Transverse colon (tissue), 4 donors: ENCODE results near the gene THEM4. TPM values are rescaled to one million over a fixed set of nuclear protein-coding genes. Genes with fewer than 3 reads are reported as not detected.

Source experiments
- DNase-seq: peaks from one replicate; pipeline ENCODE4 v3.0.0-alpha.2; 2019
- H3K27ac ChIP-seq, 4 donors: fragments of 200-600 bp; sonication (generic); 2 replicates each; pipeline ENCODE4 v1.5.1; 2016 to 2018; ENCODE audit warnings: inconsistent platforms in 4 of 4
- H3K27me3 ChIP-seq: fragments of 200-600 bp; sonication (generic); 2 replicates; pipeline ENCODE4 v1.5.1; 2017; ENCODE audit warnings: inconsistent platforms
- H3K36me3 ChIP-seq, 4 donors: fragments of 200-600 bp; sonication (generic); 2 replicates each; pipeline ENCODE4 v1.5.1; 2017 to 2019; ENCODE audit warnings: inconsistent platforms in 4 of 4
- H3K4me1 ChIP-seq, 4 donors: fragments of 200-600 bp; sonication (generic); 2 replicates each; pipeline ENCODE4 v1.5.1; 2017 to 2020; ENCODE audit warnings: inconsistent platforms in 4 of 4
- H3K4me3 ChIP-seq, 4 donors: fragments of 200-600 bp; sonication (generic); 1 replicate in 1 of 4; 2 replicates in 3 of 4; pipeline versions ENCODE4 v1.5.1 to v1.6.1; 2017 to 2019; ENCODE audit warnings: inconsistent platforms in 4 of 4
- H3K9me3 ChIP-seq, 2 donors: fragments of 200-600 bp; sonication (generic); 2 replicates each; pipeline ENCODE4 v1.5.1; 2017 to 2019; ENCODE audit warnings: inconsistent platforms in 2 of 2
- EP300 ChIP-seq: sonication (generic); formaldehyde crosslinking; IDR thresholded peaks from one replicate; pipeline ENCODE4 v1.6.1; 2017; ENCODE audit warnings: antibody characterized with exemption, low read depth
- POLR2A ChIP-seq: fragments of 450-650 bp; IDR thresholded peaks from one replicate; pipeline ENCODE4 v1.6.1; 2016; ENCODE audit warnings: antibody characterized with exemption, mild to moderate bottlenecking, moderate library complexity
- POLR2AphosphoS5 ChIP-seq, 3 donors: sonication (generic); formaldehyde crosslinking; IDR thresholded peaks; one replicate each; pipeline ENCODE4 v1.6.1; 2016; ENCODE audit warnings: antibody characterized with exemption in 3 of 3
- WGBS, 2 donors: methylation state at CpG; one replicate each; pipeline ENCODE4 v1.1.5; 2018; ENCODE audit warnings: low coverage in 1 of 2; 5-methylcytosine and 5-hydroxymethylcytosine counted together
- in situ Hi-C, 4 donors: fragments of 200-750 bp; cut with MboI; loops; one replicate each; pipeline versions ENCODE4 v1.15.0 to v1.15.1; 2017; ENCODE audit warnings: low sequenced_read_pairs in 3 of 4, low pct_ligation_motif_present in 1 of 4, low pct_unique_long_range_greater_than_20kb in 1 of 4
- intact Hi-C: fragments of 100-400 bp; cut with DNase I; formaldehyde crosslinking; loops from one replicate; pipeline ENCODE4 v1.15.1; 2023; ENCODE audit warnings: low total_unique reads
- small RNA-seq, 4 donors: library from RNA; depleted of rRNA; stranded (forward); fragments of <200 nt; gene quantifications; one replicate each; pipeline ENCODE3, GENCODE V24; 2016
- total RNA-seq, 4 donors: library from RNA; depleted of rRNA; stranded (reverse); fragments of >200 nt; gene quantifications; one replicate each; pipeline ENCODE4 v1.1.0, GENCODE V29; 2016
- TF ChIP-seq, protein P1 (sequence below), 5 experiments: fragments of 200-600 bp in 3 of 5; fragments of 450-650 bp in 2 of 5; sonication (generic) in 3 of 5; IDR thresholded peaks; 1 replicate in 2 of 5; 2 replicates in 3 of 5; pipeline ENCODE4 v1.5.1; 2016 to 2017; ENCODE audit warnings: antibody characterized with exemption in 5 of 5, inconsistent platforms in 3 of 5, mild to moderate bottlenecking in 2 of 5, moderate library complexity in 1 of 5

THEM4 gene
- total RNA-seq, 4 donors from 2014 or later, result 4.6 to 21.8 (median 9.5) TPM

DNA sequence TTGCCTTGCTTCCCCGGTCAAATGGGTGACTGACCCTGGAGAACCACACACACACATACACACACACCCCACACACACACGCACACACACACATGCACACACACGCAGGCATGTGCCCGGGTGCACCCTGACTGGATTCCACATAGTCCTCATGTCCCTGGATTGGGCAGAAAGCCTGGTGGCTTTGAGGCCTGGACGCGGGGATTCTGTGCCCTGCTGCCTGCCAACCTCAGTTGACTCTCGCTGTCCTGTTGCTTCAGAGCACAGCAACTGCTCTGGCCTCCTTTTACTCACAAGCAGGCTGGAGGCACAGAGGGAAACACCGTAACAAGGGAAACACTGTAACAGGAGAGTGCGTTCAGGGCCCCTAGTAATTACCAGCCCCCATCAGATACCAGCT, 84.1 kb downstream of the THEM4 start:
- Histone ChIP-seq H3K36me3 (no peaks in the 10 kb centered on the region), H3K4me1 (peaks cover 0 to 25% (median 4%) of the 10 kb centered on the region in 4 donors), H3K27ac (no peak overlapping the region), H3K27me3 (no peaks in the 10 kb centered on the region), H3K4me3 (no peak overlapping the region), H3K9me3 (no peaks in the 10 kb centered on the region)
- in situ Hi-C loops (no loop called here), intact Hi-C loops (no loop called here)
- no peak for DNase-seq
- TF ChIP-seq POLR2A (no peak), POLR2AphosphoS5 (IDR thresholded peaks at IDR 0.05) (no peak), EP300 (no peak)
- TF ChIP-seq, protein P1, sequence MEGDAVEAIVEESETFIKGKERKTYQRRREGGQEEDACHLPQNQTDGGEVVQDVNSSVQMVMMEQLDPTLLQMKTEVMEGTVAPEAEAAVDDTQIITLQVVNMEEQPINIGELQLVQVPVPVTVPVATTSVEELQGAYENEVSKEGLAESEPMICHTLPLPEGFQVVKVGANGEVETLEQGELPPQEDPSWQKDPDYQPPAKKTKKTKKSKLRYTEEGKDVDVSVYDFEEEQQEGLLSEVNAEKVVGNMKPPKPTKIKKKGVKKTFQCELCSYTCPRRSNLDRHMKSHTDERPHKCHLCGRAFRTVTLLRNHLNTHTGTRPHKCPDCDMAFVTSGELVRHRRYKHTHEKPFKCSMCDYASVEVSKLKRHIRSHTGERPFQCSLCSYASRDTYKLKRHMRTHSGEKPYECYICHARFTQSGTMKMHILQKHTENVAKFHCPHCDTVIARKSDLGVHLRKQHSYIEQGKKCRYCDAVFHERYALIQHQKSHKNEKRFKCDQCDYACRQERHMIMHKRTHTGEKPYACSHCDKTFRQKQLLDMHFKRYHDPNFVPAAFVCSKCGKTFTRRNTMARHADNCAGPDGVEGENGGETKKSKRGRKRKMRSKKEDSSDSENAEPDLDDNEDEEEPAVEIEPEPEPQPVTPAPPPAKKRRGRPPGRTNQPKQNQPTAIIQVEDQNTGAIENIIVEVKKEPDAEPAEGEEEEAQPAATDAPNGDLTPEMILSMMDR (IDR thresholded peaks at IDR 0.05), result no peak
- 61 to 77% methylated on average over 3 to 9 of the region's 9 CpGs for WGBS, 2 donors

Small RNAs within 50 kb of the gene (small RNA-seq; reads per million reads assigned to genes)
- 0 reads per million in 4 donors for gene RF00019

Other genes with a start within 250 kb of the THEM4 start
- gene CELF3, start 192.7 kb downstream of the THEM4 start, total RNA-seq, result 1 to 10 TPM in 3 of 4 donors, not detected in 1; 1.3 to 2.7 (median 1.6) TPM
- not detected for gene RIIAD1, start 188.0 kb downstream of the THEM4 start, total RNA-seq
- 100 to 1,000 TPM in 1 of 4 donors, 10 to 100 TPM in 3; 20.2 to 138 (median 40.1) TPM for gene MRPL9, start 146.0 kb downstream of the THEM4 start, total RNA-seq
- 1 to 10 TPM in 3 of 4 donors, under 1 TPM in 1; 0.80 to 5.4 (median 4.0) TPM for gene TDRKH, start 119.0 kb downstream of the THEM4 start, total RNA-seq
- under 1 TPM in 2 of 4 donors, not detected in 2; 0.14 to 0.48 TPM for gene LINGO4, start 104.1 kb downstream of the THEM4 start, total RNA-seq
- gene RORC, start 77.7 kb downstream of the THEM4 start, total RNA-seq, result 10 to 100 TPM in 3 of 4 donors, 1 to 10 TPM in 1; 3.4 to 34.3 (median 32.0) TPM
- gene C2CD4D, start 69.7 kb downstream of the THEM4 start, total RNA-seq, result not detected
- not detected for gene THEM5, start 55.8 kb downstream of the THEM4 start, total RNA-seq
- 100 to 1,000 TPM in 3 of 4 donors, 10 to 100 TPM in 1; 59.1 to 289 (median 251) TPM for gene S100A10, start 84.3 kb upstream of the THEM4 start, total RNA-seq
- gene S100A11, start 127.5 kb upstream of the THEM4 start, total RNA-seq, result 100 to 1,000 TPM in 1 of 4 donors, 10 to 100 TPM in 3; 35.6 to 108 (median 54.8) TPM
- gene TCHHL1, start 179.6 kb upstream of the THEM4 start, total RNA-seq, result not detected
- under 1 TPM in 1 of 4 donors, not detected in 3; under 0.01 TPM for gene TCHH, start 205.9 kb upstream of the THEM4 start, total RNA-seq
- not detected for gene RPTN, start 249.7 kb upstream of the THEM4 start, total RNA-seq